Body of pancreas (tissue), 4 donors: ENCODE data around the gene MSL2. TPM values are rescaled to one million over a fixed set of nuclear protein-coding genes. Genes with fewer than 3 reads are reported as not detected.
"Not testable (repeated sequence)": the region's sequence is repeated elsewhere in the genome, so short reads cannot be mapped to it uniquely, and the experiment has no call there.

Experiments
- ATAC-seq: fragments of 150-250 bp; one replicate; pipeline ENCODE4 v1.9.1; 2016
- DNase-seq, 4 donors: peaks; one replicate each; pipeline ENCODE4 v3.0.0-alpha.2; 2019
- H3K27ac ChIP-seq, 4 donors: fragments of 200-600 bp; sonication (generic); 1 replicate in 3 of 4; 2 replicates in 1 of 4; pipeline versions ENCODE4 v1.5.1 to v1.6.1; 2016 to 2019; ENCODE audit warnings: mild to moderate bottlenecking in 1 of 4, mixed read lengths in 1 of 4, moderate library complexity in 1 of 4
- H3K27me3 ChIP-seq, 2 donors: fragments of 200-600 bp; sonication (generic); one replicate each; pipeline ENCODE4 v1.6.0; 2016; ENCODE audit warnings: mild to moderate bottlenecking in 1 of 2
- H3K36me3 ChIP-seq, 2 donors: fragments of 200-600 bp; sonication (generic); replicated peaks in 1 of 2; 2 replicates each; pipeline ENCODE4 v1.5.1; 2016; ENCODE audit warnings: low read depth in 2 of 2; ENCODE audit not compliant: insufficient read depth in 1 of 2
- H3K4me1 ChIP-seq: fragments of 200-600 bp; sonication (generic); one replicate; pipeline ENCODE4 v1.6.0; 2016
- H3K4me3 ChIP-seq, 2 donors: fragments of 200-600 bp; sonication (generic); 1 replicate in 1 of 2; 2 replicates in 1 of 2; pipeline ENCODE4 v1.5.1; 2016 to 2019
- H3K9me3 ChIP-seq, 3 donors: fragments of 200-600 bp; sonication (generic); 1 replicate in 2 of 3; 2 replicates in 1 of 3; pipeline ENCODE4 v1.5.1; 2016
- CTCF ChIP-seq, 7 experiments: fragments of 450-650 bp in 4 of 7; fragments of 200-600 bp in 3 of 7; sonication (generic) in 3 of 7; IDR thresholded peaks; one replicate each; pipeline ENCODE4 v1.5.1; 2016 to 2019; ENCODE audit warnings: antibody characterized with exemption in 7 of 7
- POLR2A ChIP-seq, 3 donors: fragments of 450-650 bp; IDR thresholded peaks; one replicate each; pipeline ENCODE4 v1.6.1; 2016; ENCODE audit warnings: antibody characterized with exemption in 3 of 3, mild to moderate bottlenecking in 2 of 3
- WGBS, 2 donors: methylation state at CpG; one replicate each; pipeline ENCODE4 v1.1.5; 2017; 5-methylcytosine and 5-hydroxymethylcytosine counted together
- intact Hi-C: fragments of 100-400 bp; cut with DNase I; formaldehyde crosslinking; loops from one replicate; pipeline ENCODE4 v1.15.1; 2023
- total RNA-seq, 2 donors: library from RNA; depleted of rRNA; stranded (reverse); fragments of >200 nt; gene quantifications; one replicate each; pipeline ENCODE4 v1.1.0, GENCODE V29; 2016

MSL2 gene
- total RNA-seq, 2 donors from 2014 or later = 17.5 to 19.2 TPM

GRCh38 chr3:136177876-136178275, 18.3 kb downstream of the MSL2 start:
- ATAC-seq (no peak), DNase-seq (no peak)
- Histone ChIP-seq H3K27ac (no peak overlapping the region), H3K27me3 (no peaks in the 10 kb centered on the region), H3K36me3 (no peaks in the 10 kb centered on the region), H3K4me3 (no peak overlapping the region), H3K4me1 (peaks cover 67% of the 10 kb centered on the region), H3K9me3 (no peaks in the 10 kb centered on the region)
- TF ChIP-seq POLR2A (IDR thresholded peaks at IDR 0.05) = no peak
- no peak for TF ChIP-seq CTCF (IDR thresholded peaks at IDR 0.05)
- intact Hi-C loops = no loop called here
- WGBS, 2 donors = 73 to 75% methylated on average over 4 of the region's 4 CpGs

DNA sequence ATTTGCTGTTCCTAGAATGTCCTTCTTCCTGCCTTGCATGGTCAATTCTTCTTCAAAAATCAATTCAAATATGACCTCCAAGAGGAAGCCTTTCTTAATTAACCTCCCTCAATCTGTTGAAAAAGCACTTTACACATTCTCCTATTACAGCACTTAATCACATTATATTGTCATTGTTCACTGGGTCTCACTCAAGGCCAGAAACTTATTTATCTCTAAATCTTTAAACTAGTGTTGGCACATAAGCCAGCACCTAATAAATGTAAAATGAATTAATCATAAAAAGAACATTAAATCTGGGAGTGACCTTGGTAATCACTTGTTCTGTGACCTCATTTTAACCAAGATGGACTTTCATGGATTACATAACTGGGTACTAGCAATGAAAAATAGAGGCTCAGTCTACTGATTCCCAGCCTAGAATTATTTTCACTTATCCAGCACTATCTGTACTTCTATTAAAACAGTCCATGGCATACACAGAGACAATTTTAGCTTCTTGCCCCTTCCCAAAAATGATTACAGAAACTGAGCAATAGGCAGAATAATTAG, 22.1 kb downstream of the MSL2 start:
- intact Hi-C loops = no loop called here
- no peaks in the 10 kb centered on the region for H3K36me3 ChIP-seq
- TF ChIP-seq CTCF (IDR thresholded peaks at IDR 0.05) (no peak), POLR2A (IDR thresholded peaks at IDR 0.05) (no peak)
- no peaks in the 10 kb centered on the region for H3K27me3 ChIP-seq
- no peak for DNase-seq
- ATAC-seq = peak; percentile 38
- H3K4me3 ChIP-seq = no peak overlapping the region
- no peak overlapping the region for H3K27ac ChIP-seq
- peaks cover 47% of the 10 kb centered on the region for H3K4me1 ChIP-seq
- H3K9me3 ChIP-seq = no peaks in the 10 kb centered on the region

DNA sequence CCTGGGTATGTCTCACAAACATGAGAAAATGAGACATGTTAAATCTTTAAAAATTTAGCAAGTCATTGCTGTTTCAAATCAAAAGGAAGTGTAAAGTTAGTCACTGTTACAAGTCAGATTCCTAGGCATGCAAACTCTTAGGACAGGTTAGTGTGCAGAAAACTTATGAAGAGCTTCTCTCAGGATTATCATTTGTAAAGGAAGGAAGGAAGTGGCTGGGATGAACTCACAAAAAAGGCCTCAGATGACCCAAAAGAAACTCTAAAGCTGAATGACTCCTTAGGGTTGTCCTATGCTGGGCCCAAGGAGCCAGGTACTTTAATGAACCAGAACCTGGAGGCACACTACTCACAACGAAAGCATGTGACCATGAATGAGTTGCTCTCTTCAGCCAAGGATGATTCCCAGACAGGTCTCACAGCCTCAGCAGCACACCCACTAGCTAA, 25.0 kb downstream of the MSL2 start:
- Histone ChIP-seq H3K27ac (no peak overlapping the region), H3K4me3 (no peak overlapping the region), H3K9me3 (no peaks in the 10 kb centered on the region), H3K36me3 (no peaks in the 10 kb centered on the region), H3K4me1 (peaks cover 42% of the 10 kb centered on the region), H3K27me3 (no peaks in the 10 kb centered on the region)
- intact Hi-C loops = no loop called here
- TF ChIP-seq CTCF (IDR thresholded peaks at IDR 0.05) (no peak), POLR2A (IDR thresholded peaks at IDR 0.05) (no peak)
- ATAC-seq (no peak), DNase-seq (no peak)
- WGBS, 2 donors = 67 to 75% methylated on average over 1 of the region's 1 CpG

DNA sequence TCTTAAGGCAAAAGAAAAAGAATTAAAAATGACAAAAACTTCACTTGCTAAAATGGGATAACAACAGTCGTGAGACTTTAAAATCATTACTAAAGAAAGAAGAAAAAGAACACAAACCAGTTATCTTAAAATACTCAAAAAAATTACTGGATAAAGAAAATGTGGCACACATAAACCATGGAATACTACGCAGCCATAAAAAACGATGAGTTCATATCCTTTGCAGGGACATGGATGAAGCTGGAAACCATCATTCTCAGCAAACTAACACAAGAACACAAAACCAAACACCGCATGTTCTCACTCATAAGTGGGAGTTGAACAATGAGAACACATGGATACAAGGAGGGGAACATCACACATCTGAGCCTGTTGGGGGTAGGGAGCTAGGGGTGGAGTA, 27.9 kb downstream of the MSL2 start:
- H3K27me3 ChIP-seq, H3K9me3 ChIP-seq, H3K4me3 ChIP-seq, ATAC-seq, H3K36me3 ChIP-seq, H3K27ac ChIP-seq, intact Hi-C loops, DNase-seq: not testable (repeated sequence)
- 93 to 94% methylated on average over 4 of the region's 4 CpGs for WGBS, 2 donors
- peaks cover 42% of the 10 kb centered on the region for H3K4me1 ChIP-seq

GRCh38 chr3:136166507-136166906, 29.6 kb downstream of the MSL2 start:
- Histone ChIP-seq H3K4me1 (peaks cover 39% of the 10 kb centered on the region), H3K9me3 (no peaks in the 10 kb centered on the region), H3K27me3 (no peaks in the 10 kb centered on the region), H3K27ac (no peak overlapping the region), H3K4me3 (no peak overlapping the region), H3K36me3 (no peaks in the 10 kb centered on the region)
- ATAC-seq = no peak
- intact Hi-C loops = no loop called here
- TF ChIP-seq CTCF (IDR thresholded peaks at IDR 0.05) = no peak
- TF ChIP-seq POLR2A (IDR thresholded peaks at IDR 0.05) = no peak
- 44 to 56% methylated on average over 3 of the region's 3 CpGs for WGBS, 2 donors
- DNase-seq = no peak

- H3K27ac ChIP-seq, ATAC-seq, H3K4me3 ChIP-seq, intact Hi-C loops, H3K27me3 ChIP-seq, DNase-seq, H3K36me3 ChIP-seq, H3K9me3 ChIP-seq: not testable (repeated sequence)
- H3K4me1 ChIP-seq = peaks cover 32% of the 10 kb centered on the region
These were observed 32.5 kb downstream of the MSL2 start for GRCh38 chr3:136163607-136164006.
